MM.1S (cell line): ENCODE results near the gene ARHGAP23.

Experiments used
- DNase-seq: peaks from one replicate; pipeline ENCODE4 v3.0.0-alpha.2; 2015
- H2AFZ ChIP-seq: fragments of 300-600 bp; sonication (generic); 2 replicates; pipeline ENCODE4 v1.6.0; 2016; ENCODE audit warnings: antibody characterized with exemption, low read length
- H3F3A ChIP-seq: fragments of 300-600 bp; sonication (generic); 2 replicates; pipeline ENCODE4 v1.6.1; 2016; ENCODE audit warnings: mild to moderate bottlenecking, antibody characterized with exemption, low read length, moderate library complexity, mixed read lengths; ENCODE audit not compliant: insufficient read depth
- H3K27ac ChIP-seq: fragments of 300-600 bp; sonication (generic); 2 replicates; pipeline ENCODE4 v1.5.1; 2016; ENCODE audit warnings: mild to moderate bottlenecking, low read length
- H3K27me3 ChIP-seq: fragments of 300-600 bp; sonication (generic); replicated peaks from 2 replicates; pipeline ENCODE4 v1.6.0; 2016; ENCODE audit warnings: low read length; ENCODE audit not compliant: insufficient read depth
- H3K36me3 ChIP-seq: fragments of 300-600 bp; sonication (generic); replicated peaks from 2 replicates; pipeline ENCODE4 v1.6.1; 2016; ENCODE audit warnings: mild to moderate bottlenecking, low read length, mixed read lengths; ENCODE audit not compliant: insufficient read depth
- H3K4me1 ChIP-seq: fragments of 300-600 bp; sonication (generic); 2 replicates; pipeline ENCODE4 v1.6.1; 2016; ENCODE audit warnings: low read length, mixed read lengths
- H3K4me2 ChIP-seq: fragments of 300-600 bp; sonication (generic); 2 replicates; pipeline ENCODE4 v1.6.0; 2016; ENCODE audit warnings: low read depth, low read length
- H3K4me3 ChIP-seq: fragments of 300-600 bp; sonication (generic); 2 replicates; pipeline ENCODE4 v1.5.1; 2016; ENCODE audit warnings: low read length, mixed read lengths
- H3K79me2 ChIP-seq: fragments of 300-600 bp; sonication (generic); 2 replicates; pipeline ENCODE4 v1.6.1; 2016; ENCODE audit warnings: mixed run types, low read length, mixed read lengths
- H3K9ac ChIP-seq: fragments of 300-600 bp; sonication (generic); 2 replicates; pipeline ENCODE4 v1.6.1; 2016; ENCODE audit warnings: low read length, mixed read lengths
- H3K9me2 ChIP-seq: fragments of 300-600 bp; sonication (generic); replicated peaks from 2 replicates; pipeline ENCODE4 v1.6.1; 2016; ENCODE audit warnings: mild to moderate bottlenecking, low read length, mixed read lengths; ENCODE audit not compliant: insufficient read depth
- H3K9me3 ChIP-seq: fragments of 300-600 bp; sonication (generic); replicated peaks from 2 replicates; pipeline ENCODE4 v1.6.1; 2016; ENCODE audit warnings: mild to moderate bottlenecking, low read length, mixed read lengths; ENCODE audit not compliant: insufficient read depth
- H4K20me1 ChIP-seq: fragments of 300-600 bp; sonication (generic); 2 replicates; pipeline ENCODE4 v1.6.1; 2016; ENCODE audit warnings: mild to moderate bottlenecking, low read length, moderate library complexity, mixed read lengths; ENCODE audit not compliant: insufficient read depth
- CTCF ChIP-seq: fragments of 300-600 bp; sonication (generic); IDR thresholded peaks from 2 replicates; pipeline ENCODE4 v1.5.1; 2016; ENCODE audit warnings: antibody characterized with exemption, low read length, mixed read lengths
- EZH2 ChIP-seq: fragments of 300-600 bp; sonication (generic); optimal IDR thresholded peaks from 2 replicates; pipeline ENCODE3; 2017; ENCODE audit warnings: low read depth, mild to moderate bottlenecking, antibody characterized with exemption, low read length, mixed read lengths
- EZH2phosphoT487 ChIP-seq: fragments of 300-600 bp; sonication (generic); IDR thresholded peaks from 2 replicates; pipeline ENCODE4 v1.6.1; 2018; ENCODE audit warnings: antibody characterized with exemption, low read length

ARHGAP23 gene

DNA sequence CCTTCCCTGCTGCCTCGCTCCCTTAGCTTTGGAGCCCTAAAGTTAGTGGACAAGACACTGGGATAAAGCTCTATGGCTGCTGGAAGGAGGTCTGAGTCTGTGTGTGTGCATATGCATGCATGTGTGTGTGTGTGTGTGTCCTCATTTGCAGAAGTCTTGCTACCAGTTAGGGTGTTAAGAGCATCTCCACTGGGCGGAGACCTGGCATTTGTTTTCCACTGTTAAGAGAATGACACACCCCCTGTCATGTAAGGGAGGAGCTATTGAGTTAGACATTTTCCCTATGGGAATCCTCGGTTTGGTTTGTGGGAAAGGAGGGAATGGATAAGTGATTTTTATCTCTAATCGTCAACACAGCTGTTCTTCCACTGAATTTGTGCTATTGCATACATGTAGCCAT, 24.8 kb upstream of the ARHGAP23 start:
- H3K36me3 ChIP-seq, result no peaks in the 10 kb centered on the region
- no peaks in the 10 kb centered on the region for H3K9me2 ChIP-seq
- no peaks in the 10 kb centered on the region for H3K4me1 ChIP-seq
- H3K27me3 ChIP-seq, result no peaks in the 10 kb centered on the region
- no peak overlapping the region for H3K27ac ChIP-seq
- no peak for DNase-seq
- no peaks in the 10 kb centered on the region for H3K9me3 ChIP-seq
- H3F3A ChIP-seq, result no peaks in the 10 kb centered on the region
- H4K20me1 ChIP-seq, result no peaks in the 10 kb centered on the region
- no peak overlapping the region for H3K9ac ChIP-seq
- no peak overlapping the region for H3K4me3 ChIP-seq
- TF ChIP-seq CTCF (no peak), EZH2phosphoT487 (no peak), EZH2 (no peak)
- H3K79me2 ChIP-seq, result no peaks in the 10 kb centered on the region
- no peak overlapping the region for H3K4me2 ChIP-seq
- no peak overlapping the region for H2AFZ ChIP-seq

GRCh38 chr17:38404174-38404943, 23.9 kb upstream of the ARHGAP23 start:
- no peak overlapping the region for H3K27ac ChIP-seq
- no peaks in the 10 kb centered on the region for H4K20me1 ChIP-seq
- H3K79me2 ChIP-seq, result no peaks in the 10 kb centered on the region

GRCh38 chr17:38405654-38406053, 22.6 kb upstream of the ARHGAP23 start:
- no peaks in the 10 kb centered on the region for H3K36me3 ChIP-seq
- no peaks in the 10 kb centered on the region for H3K79me2 ChIP-seq
- H3K27me3 ChIP-seq, result no peaks in the 10 kb centered on the region
- no peaks in the 10 kb centered on the region for H3K9me3 ChIP-seq
- no peaks in the 10 kb centered on the region for H4K20me1 ChIP-seq
- H3F3A ChIP-seq, result no peaks in the 10 kb centered on the region
- no peak overlapping the region for H3K4me3 ChIP-seq
- H3K9me2 ChIP-seq, result no peaks in the 10 kb centered on the region
- no peak overlapping the region for H3K4me2 ChIP-seq
- DNase-seq, result no peak
- no peak for TF ChIP-seq EZH2phosphoT487
- H2AFZ ChIP-seq, result no peak overlapping the region
- no peak overlapping the region for H3K9ac ChIP-seq
- no peak overlapping the region for H3K27ac ChIP-seq
- H3K4me1 ChIP-seq, result no peaks in the 10 kb centered on the region

More at GRCh38 chr17:38404174-38404943, 23.9 kb upstream of the ARHGAP23 start:
- TF ChIP-seq EZH2, result no peak
- Histone ChIP-seq H3K9me3 (no peaks in the 10 kb centered on the region), H3K9ac (no peak overlapping the region), H3K36me3 (no peaks in the 10 kb centered on the region), H3K4me1 (no peaks in the 10 kb centered on the region), H3K9me2 (no peaks in the 10 kb centered on the region), H3K4me3 (no peak overlapping the region), H2AFZ (no peak overlapping the region), H3K27me3 (no peaks in the 10 kb centered on the region), H3F3A (no peaks in the 10 kb centered on the region), H3K4me2 (no peak overlapping the region)
- DNase-seq, result no peak

- Histone ChIP-seq H3K27me3 (no peaks in the 10 kb centered on the region), H3K4me1 (peaks cover 4% of the 10 kb centered on the region), H3K36me3 (no peaks in the 10 kb centered on the region), H3K27ac (no peak overlapping the region), H3F3A (peaks cover 3% of the 10 kb centered on the region; the same call in 1 of the 2 replicates), H4K20me1 (no peaks in the 10 kb centered on the region), H3K4me3 (no peak overlapping the region), H3K9me3 (no peaks in the 10 kb centered on the region), H3K4me2 (no peak overlapping the region), H2AFZ (no peak overlapping the region), H3K9ac (no peak overlapping the region), H3K79me2 (no peaks in the 10 kb centered on the region), H3K9me2 (no peaks in the 10 kb centered on the region)
- TF ChIP-seq EZH2 (no peak), EZH2phosphoT487 (no peak), CTCF (no peak)
- no peak for DNase-seq
Observed at GRCh38 chr17:38410201-38410600, 18.1 kb upstream of the ARHGAP23 start.
